HG02870 (cell line): Measurements from ENCODE around the gene ST6GALNAC3.
"Not testable (repeated sequence)": the region's sequence is repeated elsewhere in the genome, so short reads cannot be mapped to it uniquely, and the experiment has no call there.

ENCODE experiments used
- ATAC-seq: cut with Tn5 transposase; IDR thresholded peaks from one replicate; pipeline ENCODE4 v1.9.1; 2021; ENCODE audit warnings: mild to moderate bottlenecking, moderate library complexity; ENCODE audit not compliant: unreplicated experiment

ST6GALNAC3 gene

DNA sequence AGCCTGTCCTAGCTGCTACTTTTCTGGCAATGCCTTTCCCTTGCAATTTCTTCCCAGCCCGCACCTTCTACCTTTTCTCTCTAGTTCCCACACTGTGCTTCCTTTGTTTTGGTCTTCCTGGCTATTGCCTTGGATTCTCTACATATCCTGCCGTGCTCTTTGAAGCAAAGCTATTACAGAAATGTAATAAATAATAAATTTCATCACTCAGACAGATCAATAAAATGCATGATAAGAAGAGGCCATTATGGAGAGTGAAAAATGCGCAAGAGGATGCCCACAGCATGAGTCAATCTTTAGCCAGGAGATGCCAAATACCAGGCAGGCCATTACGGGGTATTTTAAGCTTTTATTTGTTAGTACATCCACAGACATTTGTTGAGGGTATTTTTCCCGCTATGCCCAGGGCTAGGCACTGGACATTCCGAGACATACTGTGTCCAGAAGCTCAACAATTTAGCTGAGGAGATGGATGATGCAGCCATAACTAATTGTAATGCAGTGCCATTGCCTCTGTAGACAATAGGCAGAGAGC lies 163.6 kb downstream of the ST6GALNAC3 start:
- no peak for ATAC-seq

- ATAC-seq, result no peak
These were observed 164.9 kb downstream of the ST6GALNAC3 start for GRCh38 chr1:76239470-76239918.

DNA sequence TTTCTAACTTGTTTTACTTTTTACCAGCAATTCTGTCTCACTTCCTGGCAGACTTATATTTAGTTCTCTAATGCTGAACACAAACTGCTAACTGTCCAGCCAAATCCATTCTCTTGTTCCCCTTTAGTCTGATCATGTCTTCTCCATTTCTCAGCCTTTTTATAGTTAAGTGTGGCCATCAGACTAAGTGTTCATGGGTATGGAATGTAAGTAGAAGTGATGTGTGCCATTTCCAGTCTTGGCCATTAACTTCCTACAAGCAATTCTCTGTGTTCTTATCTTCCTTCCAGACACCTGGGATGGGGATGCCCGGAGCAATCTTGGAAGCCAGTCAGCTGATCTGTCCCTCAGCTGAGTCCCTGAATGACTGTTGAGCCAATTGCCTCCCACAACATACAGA lies 165.8 kb downstream of the ST6GALNAC3 start:
- ATAC-seq, result no peak

- not testable (repeated sequence) for ATAC-seq
These were observed 168.0 kb downstream of the ST6GALNAC3 start for GRCh38 chr1:76242587-76242986.

DNA sequence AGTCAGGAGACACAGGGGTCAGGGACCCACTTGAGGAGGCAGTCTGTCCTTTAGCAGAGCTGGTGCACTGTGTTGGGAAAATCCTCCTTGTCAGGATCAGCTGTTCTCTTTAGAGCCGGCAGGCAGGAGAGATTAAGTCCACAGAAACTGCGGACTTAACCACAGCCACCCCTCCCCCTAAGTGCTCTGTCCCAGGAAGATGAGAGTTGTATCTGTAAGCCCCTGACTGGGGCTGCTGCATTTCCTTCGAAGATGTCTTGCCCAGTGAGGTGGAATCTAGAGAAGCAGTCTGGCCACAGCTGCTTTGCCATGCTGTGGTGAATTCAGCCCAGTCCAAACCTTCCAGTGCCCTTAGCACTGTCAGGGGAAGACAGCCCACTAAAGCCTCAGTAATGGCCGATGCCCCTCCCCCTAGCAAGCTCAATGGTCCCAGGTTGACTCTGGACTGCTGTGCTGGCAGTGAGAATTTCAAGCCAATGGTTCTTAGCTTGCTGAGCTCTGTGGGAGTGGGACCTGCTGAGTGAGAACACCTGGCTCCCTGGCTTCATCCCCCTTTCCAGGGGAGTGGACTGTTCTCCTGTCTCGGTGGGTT lies 172.8 kb downstream of the ST6GALNAC3 start:
- ATAC-seq, result no peak

GRCh38 chr1:76250271-76250670 lies 175.7 kb downstream of the ST6GALNAC3 start:
- ATAC-seq, result no peak

DNA sequence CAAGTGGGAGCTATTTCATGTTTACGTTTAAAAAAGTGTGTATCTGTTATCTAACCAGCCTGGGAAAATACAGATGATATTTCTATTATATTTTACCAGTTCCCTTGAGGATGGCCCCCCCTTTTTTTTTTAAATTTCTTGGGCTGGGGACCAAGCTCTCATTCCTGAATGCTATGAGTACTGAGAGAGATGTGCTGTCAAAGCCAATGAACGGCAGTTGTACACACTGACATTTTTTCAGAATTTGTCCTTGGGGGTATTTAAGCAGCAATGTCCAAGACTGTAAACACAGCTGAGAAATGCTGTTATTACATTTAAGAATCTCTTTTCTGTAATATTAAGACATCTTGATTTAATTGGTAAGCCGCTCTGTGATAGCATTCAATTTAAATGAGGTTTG lies 177.9 kb downstream of the ST6GALNAC3 start:
- ATAC-seq, result no peak

DNA sequence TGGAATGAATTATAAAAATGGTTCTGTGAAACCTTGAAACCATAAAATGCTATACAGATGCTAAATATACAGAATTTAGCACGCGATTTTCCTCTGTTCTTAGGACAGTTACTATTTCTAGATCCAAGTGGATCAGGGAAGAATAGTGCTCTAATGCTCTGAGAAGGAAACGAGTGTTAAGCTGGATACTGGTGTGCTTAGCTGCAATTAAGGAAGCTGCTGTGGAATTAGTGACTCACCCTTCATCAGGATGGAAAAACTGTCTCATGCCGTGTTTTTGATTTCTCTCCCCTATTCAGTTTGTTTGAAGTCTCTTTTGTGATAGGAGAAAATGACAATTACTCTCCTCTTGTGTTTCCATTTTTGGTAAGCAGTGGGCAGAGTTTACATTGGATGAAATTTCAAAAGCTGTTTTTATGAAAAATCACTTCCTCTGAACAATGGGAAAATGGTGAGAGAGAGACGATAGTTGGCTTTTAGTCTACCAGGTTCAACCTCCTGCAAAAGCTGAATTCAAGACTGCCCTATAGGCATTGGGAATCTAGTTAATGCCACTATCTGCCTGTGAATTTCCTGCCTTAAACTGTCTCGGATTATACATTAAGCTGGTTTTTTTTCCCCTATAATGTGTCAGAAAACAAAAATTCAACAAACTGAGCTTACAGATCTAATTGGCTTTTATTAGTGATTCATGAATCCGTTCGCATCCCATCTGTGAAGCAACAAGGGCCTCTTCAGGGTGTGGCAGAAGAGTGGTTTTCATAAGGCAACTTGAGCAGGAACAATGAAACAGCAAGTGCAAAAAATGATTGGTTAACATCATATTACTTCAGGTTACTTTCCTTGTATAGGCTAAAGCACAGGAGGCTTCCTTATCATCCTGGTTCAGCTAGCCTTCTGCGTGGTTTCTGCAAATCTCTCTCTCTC lies 179.8 kb downstream of the ST6GALNAC3 start:
- no peak for ATAC-seq

DNA sequence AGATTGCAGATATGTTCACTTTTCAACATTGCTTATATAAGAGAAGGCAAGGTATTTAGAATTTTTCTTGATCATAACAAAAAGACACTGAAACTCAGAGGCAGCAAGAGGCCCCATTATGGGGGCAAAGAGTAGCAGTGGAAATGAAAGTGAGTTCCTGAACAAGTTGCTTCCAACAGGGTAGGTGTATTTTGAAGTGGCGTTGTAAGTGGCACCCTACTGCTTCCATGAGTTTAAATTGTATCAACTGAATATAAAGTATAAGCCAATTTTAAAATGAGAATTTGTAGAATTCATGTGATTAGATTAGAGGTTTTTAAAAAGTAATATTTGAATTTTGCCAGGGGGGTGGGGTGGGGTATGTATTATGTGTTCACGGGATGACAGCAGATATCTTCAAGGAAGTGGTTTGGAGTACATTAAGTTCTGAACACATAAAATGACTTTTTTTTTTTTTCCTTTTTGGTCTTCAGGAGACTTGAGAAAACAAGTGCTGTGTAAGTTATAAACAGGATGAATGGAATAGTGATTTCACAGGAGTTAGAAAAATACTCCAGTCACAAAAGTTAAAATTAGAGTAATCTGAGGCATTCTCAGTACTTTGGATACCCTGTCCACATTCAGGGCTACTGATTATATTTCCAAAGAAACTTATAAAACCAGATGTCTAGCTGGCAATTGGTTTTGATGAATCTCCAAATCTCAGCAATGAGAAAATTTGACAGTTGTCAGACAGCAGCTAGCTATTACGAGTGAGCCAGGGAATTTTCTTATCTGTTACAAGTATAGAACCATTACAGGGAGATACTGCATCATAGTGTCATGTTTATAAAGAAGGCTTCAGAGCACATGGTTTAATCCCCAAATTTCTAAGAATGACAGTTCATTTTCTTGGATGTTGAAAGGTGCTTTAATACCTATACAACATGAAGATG lies 182.0 kb downstream of the ST6GALNAC3 start:
- ATAC-seq, result no peak

GRCh38 chr1:76257823-76258222 lies 183.3 kb downstream of the ST6GALNAC3 start:
- no peak for ATAC-seq

DNA sequence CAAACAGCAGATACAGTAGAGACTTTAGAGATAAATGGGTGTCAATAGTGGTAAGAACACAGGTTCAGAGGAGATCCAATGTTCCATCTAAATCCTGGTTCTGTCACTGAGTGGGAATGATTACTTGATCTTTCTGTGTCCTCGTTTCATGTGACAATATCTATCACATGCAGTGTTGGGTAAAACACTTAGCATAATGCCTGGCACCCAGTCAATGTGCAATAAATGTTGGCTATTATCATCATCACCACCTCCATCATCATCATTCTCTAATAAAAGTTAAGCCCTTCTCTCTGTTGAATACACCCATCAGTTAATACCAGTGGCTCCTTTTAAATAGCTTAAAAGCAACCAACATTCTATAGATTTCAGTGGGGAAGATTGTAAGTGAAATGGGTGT lies 184.7 kb downstream of the ST6GALNAC3 start:
- no peak for ATAC-seq

- ATAC-seq, result no peak
These were observed 185.7 kb downstream of the ST6GALNAC3 start for GRCh38 chr1:76260279-76260678.

- no peak for ATAC-seq
These were observed 188.1 kb downstream of the ST6GALNAC3 start for GRCh38 chr1:76262601-76263000.

- no peak for ATAC-seq
These were observed 190.1 kb downstream of the ST6GALNAC3 start for GRCh38 chr1:76264642-76265041.

- no peak for ATAC-seq
These were observed 192.2 kb downstream of the ST6GALNAC3 start for GRCh38 chr1:76266762-76267161.

- no peak for ATAC-seq
These were observed 193.1 kb downstream of the ST6GALNAC3 start for GRCh38 chr1:76267631-76268030.

GRCh38 chr1:76268341-76268740 lies 193.8 kb downstream of the ST6GALNAC3 start:
- ATAC-seq, result no peak

DNA sequence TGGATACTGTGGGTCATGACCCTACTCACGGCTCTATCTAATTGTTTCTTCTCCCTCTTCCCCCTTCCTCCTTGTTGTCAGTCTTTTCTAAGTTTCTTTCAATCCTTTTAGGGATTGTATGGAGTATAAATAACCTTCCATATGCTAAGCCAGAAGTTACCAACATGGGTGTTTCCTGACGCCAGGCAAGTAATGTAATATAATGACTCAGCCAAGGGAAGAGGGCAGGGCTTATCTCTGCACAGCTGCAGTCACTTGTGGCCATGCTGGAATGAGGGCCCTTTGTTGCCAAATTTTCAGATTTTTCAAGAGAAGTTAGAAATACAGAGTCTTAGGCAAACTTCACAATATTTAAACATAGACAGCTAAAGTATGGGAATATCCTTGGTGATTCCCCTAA lies 194.6 kb downstream of the ST6GALNAC3 start:
- no peak for ATAC-seq

DNA sequence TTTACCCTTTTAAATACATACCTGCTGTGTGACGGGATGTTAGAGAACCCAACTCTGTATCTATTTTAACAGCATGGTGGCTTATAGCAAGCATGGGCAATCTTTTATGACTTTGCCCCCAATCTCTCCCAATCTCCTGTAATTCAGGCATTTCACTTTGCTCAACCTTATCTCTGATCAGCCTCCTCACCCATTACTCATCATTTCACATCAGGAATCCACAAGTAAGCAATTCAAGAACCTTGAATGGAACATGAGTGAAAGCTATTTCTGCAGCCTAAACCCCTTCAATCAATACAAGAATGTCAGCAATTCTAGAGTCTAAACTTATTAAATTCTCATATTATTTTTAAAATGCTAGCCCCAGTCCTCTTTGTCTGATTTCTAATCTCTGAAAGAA lies 199.8 kb downstream of the ST6GALNAC3 start:
- ATAC-seq, result no peak

GRCh38 chr1:76274718-76275117 lies 200.2 kb downstream of the ST6GALNAC3 start:
- no peak for ATAC-seq

DNA sequence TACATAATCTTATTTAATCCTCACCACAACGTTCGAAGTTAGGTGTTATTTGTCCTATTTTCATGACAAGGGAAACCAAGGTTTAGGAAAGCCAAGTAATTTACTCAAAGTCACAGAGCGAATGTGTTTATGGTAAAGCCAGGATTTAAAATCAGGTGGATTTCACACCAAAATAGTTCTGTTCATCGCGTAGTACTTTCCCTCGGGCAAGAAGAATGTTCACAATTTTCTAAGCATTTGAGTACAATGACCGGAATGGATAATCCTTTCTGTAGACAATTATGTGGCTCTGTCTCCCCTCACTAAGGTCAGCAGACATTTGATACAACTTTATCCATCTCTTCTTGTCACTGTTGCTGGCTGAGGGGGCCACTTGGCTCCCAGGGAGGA lies 204.2 kb downstream of the ST6GALNAC3 start:
- ATAC-seq, result no peak
